Lung (tissue), 12 donors: Measurements from ENCODE around the gene INTS3. TPM values are rescaled to one million over a fixed set of nuclear protein-coding genes. Genes with fewer than 3 reads are reported as not detected.

Experiments used
- ATAC-seq: fragments of 200-7000 bp; cut with Tn5 transposase; one replicate; pipeline ENCODE4 v1.9.1; 2020; ENCODE audit warnings: moderate number of reproducible peaks; ENCODE audit not compliant: insufficient read depth, low FRiP score
- DNase-seq, 3 donors: peaks; one replicate each; pipeline ENCODE4 v3.0.0-alpha.2; 2013 to 2017
- H3K27ac ChIP-seq, 2 donors: one replicate each; pipeline ENCODE4 v1.5.1; 2013; ENCODE audit warnings: mild to moderate bottlenecking in 2 of 2, moderate library complexity in 2 of 2, control low read depth in 1 of 2, inconsistent platforms in 1 of 2, low read depth in 1 of 2, low read length in 1 of 2
- H3K27me3 ChIP-seq, 3 donors: one replicate each; pipeline ENCODE4 v1.5.1; 2013; ENCODE audit warnings: low read length in 2 of 3; ENCODE audit not compliant: control insufficient read depth in 3 of 3, insufficient read depth in 3 of 3
- H3K36me3 ChIP-seq, 4 donors: one replicate each; pipeline ENCODE4 v1.5.1; 2013; ENCODE audit warnings: low read length in 4 of 4, mild to moderate bottlenecking in 1 of 4, moderate library complexity in 1 of 4; ENCODE audit not compliant: control insufficient read depth in 4 of 4, insufficient read depth in 4 of 4
- H3K4me1 ChIP-seq, 5 donors: one replicate each; pipeline ENCODE4 v1.5.1; 2013; ENCODE audit warnings: low read length in 5 of 5, mild to moderate bottlenecking in 2 of 5, moderate library complexity in 1 of 5; ENCODE audit not compliant: control insufficient read depth in 5 of 5, insufficient read depth in 5 of 5
- H3K4me3 ChIP-seq: one replicate; pipeline ENCODE4 v1.5.1; 2013; ENCODE audit warnings: mild to moderate bottlenecking, control low read depth, moderate library complexity
- H3K9ac ChIP-seq, 2 donors: one replicate each; pipeline ENCODE4 v1.5.1; 2013; ENCODE audit warnings: low read length in 2 of 2, control low read depth in 1 of 2; ENCODE audit not compliant: insufficient read depth in 1 of 2
- H3K9me3 ChIP-seq, 4 donors: one replicate each; pipeline ENCODE4 v1.5.1; 2013; ENCODE audit warnings: low read length in 3 of 4, mild to moderate bottlenecking in 1 of 4, moderate library complexity in 1 of 4; ENCODE audit not compliant: control insufficient read depth in 4 of 4, insufficient read depth in 3 of 4
- WGBS, 2 donors: extraction: QIAGEN DNeasy Blood & Tissue Kit; methylation state at CpG; one replicate each; pipeline ENCODE4 v1.1.7; 2013; 5-methylcytosine and 5-hydroxymethylcytosine counted together
- polyA plus RNA-seq, 2 donors: library from polyadenylated mRNA; stranded (reverse); fragments of 200-250 nt; gene quantifications; one replicate each; pipeline ENCODE4 v1.2.1, GENCODE V29; 2013
- total RNA-seq, 2 donors: library from RNA; depleted of rRNA in 1 of 2; stranded (reverse); fragments of >200 nt in 1 of 2; gene quantifications; one replicate each; pipeline ENCODE4 v1.2.1, GENCODE V29; 2014 to 2021
- TF ChIP-seq, protein P1 (sequence below): IDR thresholded peaks from 2 replicates; pipeline ENCODE4 v1.5.1; 2012; ENCODE audit warnings: mild to moderate bottlenecking; ENCODE audit errors: control extremely low read depth, extremely low read depth
- donor health status: control.
- donor health status: control.
- donor health status: Bipolar disorder and iron deficiency.
- donor health status: healthy.
- donor health status: DM: yes; HTN: yes; CAD: no.

INTS3 gene
- total and polyA plus RNA-seq, 4 donors = 31.3 to 70.4 (median 51.0) TPM

DNA sequence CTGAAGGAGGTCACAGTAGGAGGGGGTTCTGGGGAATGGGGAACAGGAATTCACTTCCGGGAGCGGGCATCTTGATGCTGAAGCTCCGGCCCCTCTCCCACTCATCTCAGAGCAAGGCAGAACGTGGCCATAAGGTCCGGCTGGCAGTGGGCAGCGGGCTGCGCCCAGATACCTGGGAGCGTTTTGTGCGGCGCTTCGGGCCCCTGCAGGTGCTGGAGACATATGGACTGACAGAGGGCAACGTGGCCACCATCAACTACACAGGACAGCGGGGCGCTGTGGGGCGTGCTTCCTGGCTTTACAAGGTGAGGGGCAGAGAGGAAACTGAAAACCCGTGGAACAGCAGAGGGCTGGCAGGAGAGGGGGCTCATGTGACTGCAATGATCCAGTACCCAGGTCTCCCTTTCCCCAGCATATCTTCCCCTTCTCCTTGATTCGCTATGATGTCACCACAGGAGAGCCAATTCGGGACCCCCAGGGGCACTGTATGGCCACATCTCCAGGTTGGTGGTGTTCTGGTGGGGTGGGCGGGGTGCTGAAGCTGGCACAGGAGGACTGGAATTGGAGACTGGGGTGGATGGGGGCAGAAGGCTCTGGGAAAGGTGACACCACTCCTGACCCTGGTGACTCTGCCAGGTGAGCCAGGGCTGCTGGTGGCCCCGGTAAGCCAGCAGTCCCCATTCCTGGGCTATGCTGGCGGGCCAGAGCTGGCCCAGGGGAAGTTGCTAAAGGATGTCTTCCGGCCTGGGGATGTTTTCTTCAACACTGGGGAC is 50.4 kb downstream of the INTS3 start:
- Histone ChIP-seq H3K36me3 (peaks cover 0 to 9% (median 7%) of the 10 kb centered on the region in 4 donors), H3K27me3 (no peaks in the 10 kb centered on the region), H3K9me3 (no peaks in the 10 kb centered on the region), H3K4me3 (no peak overlapping the region), H3K4me1 (peaks cover 6 to 32% (median 17%) of the 10 kb centered on the region in 5 donors), H3K27ac (no peak overlapping the region), H3K9ac (no peak overlapping the region)
- DNase-seq (no peak), ATAC-seq (no peak)
- TF ChIP-seq, protein P1, sequence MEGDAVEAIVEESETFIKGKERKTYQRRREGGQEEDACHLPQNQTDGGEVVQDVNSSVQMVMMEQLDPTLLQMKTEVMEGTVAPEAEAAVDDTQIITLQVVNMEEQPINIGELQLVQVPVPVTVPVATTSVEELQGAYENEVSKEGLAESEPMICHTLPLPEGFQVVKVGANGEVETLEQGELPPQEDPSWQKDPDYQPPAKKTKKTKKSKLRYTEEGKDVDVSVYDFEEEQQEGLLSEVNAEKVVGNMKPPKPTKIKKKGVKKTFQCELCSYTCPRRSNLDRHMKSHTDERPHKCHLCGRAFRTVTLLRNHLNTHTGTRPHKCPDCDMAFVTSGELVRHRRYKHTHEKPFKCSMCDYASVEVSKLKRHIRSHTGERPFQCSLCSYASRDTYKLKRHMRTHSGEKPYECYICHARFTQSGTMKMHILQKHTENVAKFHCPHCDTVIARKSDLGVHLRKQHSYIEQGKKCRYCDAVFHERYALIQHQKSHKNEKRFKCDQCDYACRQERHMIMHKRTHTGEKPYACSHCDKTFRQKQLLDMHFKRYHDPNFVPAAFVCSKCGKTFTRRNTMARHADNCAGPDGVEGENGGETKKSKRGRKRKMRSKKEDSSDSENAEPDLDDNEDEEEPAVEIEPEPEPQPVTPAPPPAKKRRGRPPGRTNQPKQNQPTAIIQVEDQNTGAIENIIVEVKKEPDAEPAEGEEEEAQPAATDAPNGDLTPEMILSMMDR = no peak
- WGBS, 2 donors = 91% methylated on average over 20 to 22 of the region's 22 CpGs

DNA sequence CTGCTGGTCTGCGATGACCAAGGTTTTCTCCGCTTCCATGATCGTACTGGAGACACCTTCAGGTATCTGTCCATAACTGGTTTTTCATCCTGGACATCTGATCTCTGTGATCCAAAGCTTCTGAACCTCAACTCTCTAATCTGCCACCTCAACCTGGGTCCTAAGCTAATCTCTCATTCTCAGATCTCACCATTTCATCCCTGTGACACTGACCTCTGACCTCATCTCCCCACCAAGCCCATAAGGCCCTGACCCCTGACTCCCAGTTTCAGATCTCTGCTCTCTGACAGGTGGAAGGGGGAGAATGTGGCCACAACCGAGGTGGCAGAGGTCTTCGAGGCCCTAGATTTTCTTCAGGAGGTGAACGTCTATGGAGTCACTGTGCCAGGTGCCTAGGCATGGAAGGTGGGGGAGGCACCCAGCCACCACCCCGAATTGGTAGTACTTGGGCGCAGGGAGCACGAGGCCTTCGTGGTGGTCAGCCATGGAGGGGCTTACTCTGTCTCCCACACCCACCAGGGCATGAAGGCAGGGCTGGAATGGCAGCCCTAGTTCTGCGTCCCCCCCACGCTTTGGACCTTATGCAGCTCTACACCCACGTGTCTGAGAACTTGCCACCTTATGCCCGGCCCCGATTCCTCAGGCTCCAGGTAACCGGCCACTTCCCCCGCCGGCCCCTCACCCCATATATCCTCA is 51.1 kb downstream of the INTS3 start:
- H3K4me3 ChIP-seq = no peak overlapping the region
- no peaks in the 10 kb centered on the region for H3K27me3 ChIP-seq
- peaks cover 0 to 8% (median 6%) of the 10 kb centered on the region in 4 donors for H3K36me3 ChIP-seq
- WGBS, 2 donors = 91 to 93% methylated on average over 16 to 18 of the region's 18 CpGs
- DNase-seq (no peak), ATAC-seq (no peak)
- H3K4me1 ChIP-seq = peaks cover 8 to 33% (median 17%) of the 10 kb centered on the region in 5 donors
- H3K9me3 ChIP-seq = no peaks in the 10 kb centered on the region
- no peak overlapping the region for H3K27ac ChIP-seq
- TF ChIP-seq, protein P1 = no peak
- H3K9ac ChIP-seq = no peak overlapping the region

DNA sequence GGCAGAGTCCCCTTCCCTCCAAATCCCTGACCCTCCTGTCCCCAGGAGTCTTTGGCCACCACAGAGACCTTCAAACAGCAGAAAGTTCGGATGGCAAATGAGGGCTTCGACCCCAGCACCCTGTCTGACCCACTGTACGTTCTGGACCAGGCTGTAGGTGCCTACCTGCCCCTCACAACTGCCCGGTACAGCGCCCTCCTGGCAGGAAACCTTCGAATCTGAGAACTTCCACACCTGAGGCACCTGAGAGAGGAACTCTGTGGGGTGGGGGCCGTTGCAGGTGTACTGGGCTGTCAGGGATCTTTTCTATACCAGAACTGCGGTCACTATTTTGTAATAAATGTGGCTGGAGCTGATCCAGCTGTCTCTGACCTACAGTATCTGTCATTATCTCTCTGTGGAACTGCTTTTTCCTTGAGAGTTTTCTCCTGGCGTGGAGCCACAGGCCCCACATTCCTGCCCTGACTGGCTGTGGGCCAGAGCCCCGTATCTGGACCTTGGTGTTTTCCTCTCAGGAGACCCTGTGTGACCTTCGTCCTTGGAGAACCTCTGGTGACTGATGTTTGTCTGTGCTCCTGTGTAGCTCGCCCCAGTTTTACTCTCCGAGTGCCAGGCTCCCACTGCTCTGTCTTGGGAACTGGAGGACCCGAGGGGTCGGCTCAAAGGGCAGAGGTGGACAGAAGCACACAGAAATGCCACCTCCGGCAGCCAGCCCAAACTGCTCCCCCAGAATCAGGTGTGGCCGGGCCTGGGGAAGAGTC is 52.1 kb downstream of the INTS3 start:
- TF ChIP-seq, protein P1 = no peak
- H3K9me3 ChIP-seq = no peaks in the 10 kb centered on the region
- no peak overlapping the region for H3K4me3 ChIP-seq
- no peak overlapping the region for H3K27ac ChIP-seq
- H3K36me3 ChIP-seq = peaks cover 0 to 8% (median 6%) of the 10 kb centered on the region in 4 donors
- H3K4me1 ChIP-seq = peaks cover 8 to 29% (median 13%) of the 10 kb centered on the region in 5 donors
- no peaks in the 10 kb centered on the region for H3K27me3 ChIP-seq
- ATAC-seq (no peak), DNase-seq (no peak)
- no peak overlapping the region for H3K9ac ChIP-seq
- 64 to 74% methylated on average over 17 of the region's 17 CpGs for WGBS, 2 donors
